OCI-LY1 (cell line): ENCODE results near the gene TEX9.

Experiments used
- H2AFZ ChIP-seq: fragments of 200-600 bp; sonication (generic), shearing (Covaris generic); 2 replicates; pipeline ENCODE4 v1.6.0; 2014; ENCODE audit warnings: antibody characterized with exemption, mild to moderate bottlenecking, low read length
- H3F3A ChIP-seq: fragments of 200-600 bp; sonication (generic), shearing (Covaris generic); 2 replicates; pipeline ENCODE4 v1.6.0; 2014; ENCODE audit warnings: mild to moderate bottlenecking, antibody characterized with exemption, low read length, moderate library complexity; ENCODE audit not compliant: insufficient read depth
- H3K27ac ChIP-seq: fragments of 200-600 bp; sonication (generic); 2 replicates; pipeline ENCODE4 v1.5.1; 2014; ENCODE audit warnings: low read length, mixed run types, mild to moderate bottlenecking, low read depth; ENCODE audit not compliant: poor library complexity, severe bottlenecking
- H3K27me3 ChIP-seq: fragments of 200-600 bp; sonication (generic); 2 replicates; pipeline ENCODE4 v1.6.0; 2014; ENCODE audit warnings: antibody characterized with exemption, mild to moderate bottlenecking, low read length, moderate library complexity; ENCODE audit not compliant: insufficient read depth
- H3K36me3 ChIP-seq: fragments of 200-600 bp; sonication (generic); 2 replicates; pipeline ENCODE4 v1.6.1; 2014; ENCODE audit warnings: mild to moderate bottlenecking, antibody characterized with exemption, low read length, moderate library complexity, mixed read lengths; ENCODE audit not compliant: insufficient read depth
- H3K4me1 ChIP-seq: fragments of 200-600 bp; sonication (generic); 2 replicates; pipeline ENCODE4 v1.5.1; 2014; ENCODE audit warnings: mild to moderate bottlenecking, low read length, moderate library complexity; ENCODE audit not compliant: insufficient read depth, severe bottlenecking
- H3K4me2 ChIP-seq: fragments of 200-600 bp; sonication (generic), shearing (Covaris generic); 2 replicates; pipeline ENCODE4 v1.6.1; 2014; ENCODE audit warnings: low read length
- H3K4me3 ChIP-seq: fragments of 200-600 bp; sonication (generic); 2 replicates; pipeline ENCODE4 v1.5.1; 2014; ENCODE audit warnings: low read length, low read depth, mild to moderate bottlenecking, mixed read lengths; ENCODE audit not compliant: poor library complexity, severe bottlenecking
- H3K79me2 ChIP-seq: fragments of 200-600 bp; shearing (Covaris generic); 2 replicates; pipeline ENCODE4 v1.6.1; 2016; ENCODE audit warnings: mixed run types, low read length, mixed read lengths; ENCODE audit not compliant: insufficient read depth
- H3K9ac ChIP-seq: fragments of 200-600 bp; sonication (generic), shearing (Covaris generic); 2 replicates; pipeline ENCODE4 v1.6.1; 2014; ENCODE audit warnings: mild to moderate bottlenecking, low read length, mixed read lengths
- H3K9me2 ChIP-seq: fragments of 200-600 bp; sonication (generic), shearing (Covaris generic); 2 replicates; pipeline ENCODE4 v1.6.1; 2014; ENCODE audit warnings: low read depth, mild to moderate bottlenecking, low read length, mixed read lengths
- H3K9me3 ChIP-seq: fragments of 200-600 bp; shearing (Covaris generic); 2 replicates; pipeline ENCODE4 v1.6.1; 2014; ENCODE audit warnings: low read length, mixed read lengths
- H4K20me1 ChIP-seq: fragments of 200-600 bp; sonication (generic), shearing (Covaris generic); 2 replicates; pipeline ENCODE4 v1.6.0; 2016; ENCODE audit warnings: mild to moderate bottlenecking, low read length; ENCODE audit not compliant: insufficient read depth
- CTCF ChIP-seq: fragments of 200-600 bp; sonication (generic), shearing (Covaris generic); IDR thresholded peaks from 2 replicates; pipeline ENCODE4 v1.5.1; 2017; ENCODE audit warnings: mild to moderate bottlenecking, antibody characterized with exemption, low read length, moderate library complexity, mixed read lengths
- EZH2 ChIP-seq: fragments of 200-600 bp; sonication (generic), shearing (Covaris generic); IDR thresholded peaks from 2 replicates; pipeline ENCODE4 v1.8.0; 2017; ENCODE audit warnings: borderline replicate concordance, mixed run types, mild to moderate bottlenecking, antibody characterized with exemption, low read length, moderate library complexity, mixed read lengths

TEX9 gene

GRCh38 chr15:56361987-56362386, 3.2 kb upstream of the TEX9 start:
- Histone ChIP-seq H4K20me1 (no peaks in the 10 kb centered on the region), H3K27me3 (no peaks in the 10 kb centered on the region), H3K9me2 (no peaks in the 10 kb centered on the region; the same call in 1 of the 2 replicates), H3K27ac (no peak overlapping the region), H3K4me1 (peaks cover 16% of the 10 kb centered on the region), H3F3A (no peaks in the 10 kb centered on the region), H3K9ac (no peak overlapping the region), H3K4me2 (no peak overlapping the region), H3K4me3 (no peak overlapping the region), H3K79me2 (no peaks in the 10 kb centered on the region), H2AFZ (no peak overlapping the region), H3K36me3 (no peaks in the 10 kb centered on the region), H3K9me3 (peaks cover 2% of the 10 kb centered on the region; the same call in 1 of the 2 replicates)
- TF ChIP-seq EZH2 (no peak), CTCF (no peak)

- H4K20me1 ChIP-seq = no peaks in the 10 kb centered on the region
- H3K9ac ChIP-seq = no peak overlapping the region
- H3K27ac ChIP-seq = no peak overlapping the region
- no peaks in the 10 kb centered on the region for H3F3A ChIP-seq
- no peaks in the 10 kb centered on the region for H3K27me3 ChIP-seq
- TF ChIP-seq EZH2 (no peak), CTCF (no peak)
- no peaks in the 10 kb centered on the region for H3K9me2 ChIP-seq
- H3K79me2 ChIP-seq = no peaks in the 10 kb centered on the region
- H3K4me2 ChIP-seq = peak overlapping the region; percentile 81; the same call in 1 of the 2 replicates
- H3K36me3 ChIP-seq = no peaks in the 10 kb centered on the region
- no peak overlapping the region; the same call in 1 of the 2 replicates for H2AFZ ChIP-seq
- peak overlapping the region; percentile 83 for H3K4me3 ChIP-seq
- H3K9me3 ChIP-seq = peaks cover 2% of the 10 kb centered on the region; the same call in 1 of the 2 replicates
- H3K4me1 ChIP-seq = peaks cover 16% of the 10 kb centered on the region
Observed at GRCh38 chr15:56366211-56366610, 985 bp downstream of the TEX9 start.

- Histone ChIP-seq H3K4me2 (no peak overlapping the region), H3K4me1 (peaks cover 16% of the 10 kb centered on the region), H3K4me3 (no peak overlapping the region), H3K9ac (no peak overlapping the region), H3K9me2 (no peaks in the 10 kb centered on the region), H4K20me1 (no peaks in the 10 kb centered on the region), H3K27ac (no peak overlapping the region), H3K36me3 (no peaks in the 10 kb centered on the region), H2AFZ (no peak overlapping the region), H3F3A (no peaks in the 10 kb centered on the region), H3K79me2 (no peaks in the 10 kb centered on the region), H3K9me3 (peaks cover under 1% of the 10 kb centered on the region; the same call in 1 of the 2 replicates), H3K27me3 (no peaks in the 10 kb centered on the region)
- TF ChIP-seq EZH2 = no peak
- TF ChIP-seq CTCF = no peak
Observed at GRCh38 chr15:56367156-56367555, 1.9 kb downstream of the TEX9 start.
